Left ventricle myocardium superior (tissue), 1 donor: ENCODE results near the gene RASL12. TPM values are rescaled to one million over a fixed set of nuclear protein-coding genes. Genes with fewer than 3 reads are reported as not detected.
"Not testable (repeated sequence)": the region's sequence is repeated elsewhere in the genome, so short reads cannot be mapped to it uniquely, and the experiment has no call there.

Experiments
- ATAC-seq: fragments of 200-7000 bp; cut with Tn5 transposase; one replicate; pipeline ENCODE4 v1.9.1; 2020; ENCODE audit warnings: mild to moderate bottlenecking, moderate library complexity
- DNase-seq: peaks from one replicate; pipeline ENCODE4 v3.0.0-alpha.2; 2020
- intact Hi-C: fragments of 100-400 bp; cut with micrococcal nuclease; formaldehyde crosslinking; loops from one replicate; pipeline ENCODE4 v1.11.0; 2022
- total RNA-seq: library from RNA; stranded (reverse); fragmentation: NEBNext Ultra II Directional; extraction: Animal tissue kit (Norgen Biotek cat#: 25700); gene quantifications from one replicate; pipeline ENCODE4 v1.2.1, GENCODE V29; 2021
- donor health status: DM: no; HTN: yes; CAD: no; lungs with severe emphysema.

RASL12 gene
- total RNA-seq, 1 donor from 2014 or later = 18.9 TPM

DNA sequence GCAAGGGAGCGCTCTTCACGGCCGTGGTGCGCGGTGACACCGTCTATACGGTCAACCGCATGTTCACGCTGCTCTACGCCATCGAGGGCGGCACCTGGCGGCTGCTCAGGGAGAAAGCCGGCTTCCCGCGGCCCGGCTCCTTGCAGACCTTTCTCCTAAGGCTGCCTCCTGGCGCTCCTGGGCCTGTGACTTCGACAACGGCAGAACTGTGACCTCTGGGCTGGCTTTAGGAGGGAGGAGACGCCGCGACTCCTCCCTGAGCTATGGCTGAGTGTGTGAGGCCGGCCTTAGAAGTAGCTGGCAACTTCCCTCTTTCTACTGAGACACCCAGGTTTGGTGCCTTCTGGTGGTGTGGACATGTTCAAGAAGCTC, 10.2 kb upstream of the RASL12 start:
- peak; percentile 60 for ATAC-seq
- intact Hi-C loops = no loop called here
- DNase-seq = peak; percentile 87

DNA sequence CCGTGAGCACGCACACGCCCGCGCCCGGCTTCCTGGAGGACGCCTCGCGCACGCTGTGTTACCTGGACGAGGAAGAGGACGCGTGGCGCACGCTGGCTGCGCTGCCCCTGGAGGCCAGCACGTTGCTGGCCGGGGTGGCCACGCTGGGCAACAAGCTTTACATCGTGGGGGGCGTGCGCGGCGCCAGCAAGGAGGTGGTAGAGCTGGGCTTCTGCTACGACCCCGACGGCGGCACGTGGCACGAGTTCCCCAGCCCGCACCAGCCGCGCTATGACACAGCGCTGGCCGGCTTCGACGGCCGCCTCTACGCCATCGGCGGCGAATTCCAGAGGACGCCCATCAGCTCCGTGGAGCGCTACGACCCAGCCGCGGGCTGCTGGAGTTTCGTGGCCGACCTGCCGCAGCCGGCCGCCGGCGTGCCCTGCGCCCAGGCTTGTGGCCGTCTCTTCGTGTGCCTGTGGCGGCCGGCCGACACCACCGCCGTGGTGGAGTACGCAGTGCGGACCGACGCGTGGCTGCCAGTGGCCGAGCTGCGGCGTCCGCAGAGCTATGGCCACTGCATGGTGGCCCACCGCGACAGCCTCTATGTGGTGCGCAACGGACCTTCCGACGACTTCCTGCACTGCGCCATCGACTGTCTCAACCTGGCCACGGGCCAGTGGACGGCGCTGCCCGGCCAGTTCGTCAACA, 9.6 kb upstream of the RASL12 start:
- no peak for DNase-seq

DNA sequence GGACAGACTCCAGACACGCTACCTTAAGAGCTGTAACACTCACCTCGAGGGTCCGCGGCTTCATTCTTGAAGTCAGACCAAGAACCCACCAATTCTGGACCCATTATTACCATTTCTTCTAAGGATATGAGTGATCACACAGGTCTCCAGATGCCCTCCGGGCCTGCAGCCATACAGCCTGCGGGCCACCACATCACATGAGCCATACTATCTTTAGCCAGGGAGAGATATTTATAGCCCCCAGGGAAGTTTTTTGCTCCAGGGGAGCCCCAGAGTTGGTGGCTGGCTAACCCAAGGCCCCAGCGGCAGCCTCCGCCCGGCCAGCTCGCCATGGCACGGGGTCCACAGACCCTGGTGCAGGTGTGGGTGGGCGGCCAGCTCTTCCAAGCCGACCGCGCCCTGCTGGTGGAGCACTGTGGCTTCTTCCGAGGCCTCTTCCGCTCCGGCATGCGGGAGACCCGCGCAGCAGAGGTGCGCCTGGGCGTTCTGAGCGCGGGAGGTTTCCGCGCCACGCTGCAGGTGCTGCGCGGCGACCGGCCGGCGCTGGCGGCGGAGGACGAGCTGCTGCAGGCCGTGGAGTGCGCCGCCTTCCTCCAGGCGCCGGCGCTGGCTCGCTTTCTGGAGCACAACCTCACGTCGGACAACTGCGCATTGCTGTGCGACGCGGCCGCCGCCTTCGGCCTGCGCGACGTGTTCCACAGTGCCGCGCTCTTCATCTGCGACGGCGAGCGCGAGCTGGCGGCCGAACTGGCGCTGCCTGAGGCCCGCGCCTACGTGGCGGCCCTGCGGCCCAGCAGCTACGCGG, 8.9 kb upstream of the RASL12 start, which contains the start of gene KBTBD13:
Gene KBTBD13, plus strand, starts transcription at position 261 of the 805 bp plus-strand sequence. Its CDS starts 70 bp downstream, at position 331.
- DNase-seq (peak; percentile 67), ATAC-seq (peak; percentile 79)
- intact Hi-C loops = no loop called here

More for the DNA sequence above, 9.6 kb upstream of the RASL12 start:
- intact Hi-C loops = no loop called here
- no peak for ATAC-seq

DNA sequence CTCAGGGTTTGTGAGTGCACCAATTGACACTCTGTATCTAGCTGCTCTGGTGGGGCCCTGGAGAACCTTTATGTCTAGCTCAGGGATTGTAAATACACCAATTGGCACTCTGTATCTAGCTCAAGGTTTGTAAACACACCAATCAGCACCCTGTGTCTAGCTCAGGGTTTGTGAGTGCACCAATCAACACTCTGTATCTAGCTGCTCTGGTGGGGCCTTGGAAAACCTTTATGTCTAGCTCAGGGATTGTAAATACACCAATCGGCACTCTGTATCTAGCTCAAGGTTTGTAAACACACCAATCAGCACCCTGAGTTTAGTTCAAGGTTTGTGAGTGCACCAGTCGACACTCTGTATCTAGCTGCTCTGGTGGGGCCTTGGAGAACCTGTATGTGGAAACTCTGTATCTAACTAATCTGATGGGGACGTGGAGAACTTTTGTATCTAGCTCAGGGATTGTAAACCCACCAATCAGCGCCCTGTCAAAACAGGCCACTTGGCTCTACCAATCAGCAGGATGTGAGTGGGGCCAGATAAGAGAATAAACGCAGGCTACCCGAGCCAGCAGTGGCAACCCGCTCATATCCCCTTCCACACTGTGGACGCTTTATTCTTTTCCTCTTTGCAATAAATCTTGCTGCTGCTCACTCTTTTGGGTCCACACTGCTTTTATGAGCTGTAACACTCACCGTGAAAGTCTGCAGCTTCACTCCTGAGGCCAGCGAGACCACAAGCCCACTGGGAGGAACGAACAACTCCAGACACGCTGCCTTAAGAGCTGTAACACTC, 8.0 kb upstream of the RASL12 start:
- DNase-seq, ATAC-seq, intact Hi-C loops: not testable (repeated sequence)

DNA sequence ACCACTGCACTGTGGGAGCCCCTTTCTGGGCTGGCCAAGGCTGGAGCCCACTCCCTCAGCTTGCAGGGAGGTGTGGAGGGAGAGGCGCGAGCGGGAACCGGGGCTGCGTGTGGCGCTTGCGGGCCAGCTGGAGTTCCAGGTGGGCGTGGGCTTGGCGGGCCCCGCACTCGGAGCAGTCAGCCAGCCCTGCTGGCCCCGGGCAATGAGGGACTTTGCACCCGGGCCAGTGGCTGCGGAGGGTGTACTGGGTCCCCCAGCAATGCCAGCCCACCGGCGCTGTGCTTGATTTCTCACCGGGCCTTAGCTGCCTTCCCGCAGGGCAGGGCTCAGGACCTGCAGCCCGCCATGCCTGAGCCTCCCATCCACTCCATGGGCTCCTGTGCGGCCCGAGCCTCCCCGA, 7.2 kb upstream of the RASL12 start:
- ATAC-seq, DNase-seq, intact Hi-C loops: not testable (repeated sequence)

DNA sequence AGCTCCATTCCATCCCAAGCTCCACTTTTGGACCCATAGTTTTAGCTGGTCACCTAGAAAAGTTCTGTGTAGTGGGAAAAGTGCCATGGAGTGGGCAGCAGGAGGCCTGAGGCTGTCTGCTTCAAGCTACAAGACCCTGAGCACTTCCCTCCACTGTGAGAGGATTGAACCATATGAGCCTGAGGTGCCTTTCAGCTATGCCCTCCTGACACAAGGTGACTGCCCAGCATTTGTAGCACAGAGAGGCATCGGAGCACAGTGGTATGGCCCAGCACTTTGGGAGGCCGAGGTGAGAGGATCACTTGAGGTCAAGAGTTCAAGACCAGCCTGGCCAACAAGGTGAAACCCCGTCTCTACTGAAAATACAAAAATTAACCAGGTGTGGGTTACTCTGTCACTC, 4.8 kb upstream of the RASL12 start:
- ATAC-seq = no peak
- intact Hi-C loops = no loop called here
- no peak for DNase-seq

DNA sequence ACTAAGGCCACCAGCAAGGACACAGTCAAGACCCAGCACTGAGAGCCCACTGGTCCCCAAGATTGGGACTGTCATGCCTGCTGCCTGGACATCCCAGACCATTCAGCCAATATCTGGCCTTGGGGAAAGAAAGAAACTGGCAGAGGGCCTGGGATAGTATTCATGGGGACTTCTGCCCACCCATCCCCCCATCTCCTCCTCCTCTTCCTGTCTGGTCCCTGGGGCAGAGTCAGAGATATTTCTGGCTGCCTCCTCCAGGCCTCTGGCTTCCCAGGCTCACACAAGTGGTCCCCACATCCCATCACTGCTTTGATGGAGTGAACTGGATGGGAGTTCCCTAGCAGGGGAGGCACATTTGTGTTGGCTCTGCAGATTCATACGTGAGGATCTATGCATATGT, 4.2 kb upstream of the RASL12 start:
- DNase-seq (peak; percentile 58), ATAC-seq (peak; percentile 30)
- intact Hi-C loops = no loop called here

DNA sequence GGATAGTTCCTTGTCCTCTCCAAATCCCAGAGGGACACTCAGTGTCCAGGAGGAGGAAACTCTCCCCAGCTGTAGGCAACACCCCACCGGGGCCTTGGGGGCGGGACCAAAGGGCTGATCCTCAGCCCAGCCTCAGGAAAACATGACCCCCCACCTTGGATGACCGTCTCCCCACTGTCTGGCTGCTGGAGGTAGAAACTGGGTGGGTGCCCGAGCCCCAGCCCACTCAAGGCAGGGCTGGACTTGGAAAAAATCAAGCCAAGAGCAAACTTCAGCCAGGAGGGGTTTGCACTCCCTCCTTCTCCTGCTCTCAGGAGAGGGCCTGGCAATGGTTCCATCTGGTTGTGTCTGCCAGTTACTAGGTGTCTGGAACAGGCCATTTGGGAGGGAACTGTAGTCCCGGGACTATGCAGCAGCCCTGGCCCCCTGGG, 3.6 kb upstream of the RASL12 start:
- intact Hi-C loops = no loop called here
- DNase-seq (peak; percentile 82), ATAC-seq (peak; percentile 69)

DNA sequence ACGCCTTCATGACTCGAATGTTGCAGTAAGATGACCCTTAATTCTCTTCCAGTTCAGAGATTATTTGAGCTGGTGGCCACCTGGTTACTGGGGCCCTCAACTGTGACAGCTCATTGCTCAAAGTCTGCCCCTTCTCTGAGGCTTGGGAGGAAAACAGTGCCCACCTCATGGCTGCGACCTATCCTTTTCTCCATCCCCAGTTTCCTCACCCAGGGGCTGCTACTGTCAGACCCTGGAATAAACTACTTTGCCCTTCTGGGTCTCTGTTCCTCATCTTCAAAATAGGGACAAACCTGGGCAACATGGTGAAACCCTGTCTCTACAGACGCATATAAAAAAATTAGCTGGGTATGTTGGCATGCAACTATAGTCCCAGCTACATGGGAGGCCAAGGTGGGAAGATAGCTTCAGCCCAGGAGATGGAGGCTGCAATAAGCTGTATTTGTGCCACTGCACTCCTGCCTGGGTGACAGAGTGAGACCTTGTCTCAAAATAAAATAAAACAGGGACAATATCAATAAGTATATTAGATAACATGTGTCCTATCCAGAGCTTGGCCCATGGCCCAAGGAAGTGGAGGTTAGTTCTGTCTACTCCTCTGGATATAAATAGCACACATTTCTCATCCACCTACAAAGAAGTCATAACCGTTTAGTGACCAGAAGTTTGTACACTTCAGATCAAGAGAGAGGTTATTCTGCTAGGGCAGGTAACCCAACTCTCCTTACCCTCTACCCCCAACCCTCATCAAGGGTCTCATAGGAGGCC, 2.2 kb upstream of the RASL12 start:
- intact Hi-C loops = no loop called here
- DNase-seq = peak; percentile 61
- ATAC-seq = peak; percentile 41

DNA sequence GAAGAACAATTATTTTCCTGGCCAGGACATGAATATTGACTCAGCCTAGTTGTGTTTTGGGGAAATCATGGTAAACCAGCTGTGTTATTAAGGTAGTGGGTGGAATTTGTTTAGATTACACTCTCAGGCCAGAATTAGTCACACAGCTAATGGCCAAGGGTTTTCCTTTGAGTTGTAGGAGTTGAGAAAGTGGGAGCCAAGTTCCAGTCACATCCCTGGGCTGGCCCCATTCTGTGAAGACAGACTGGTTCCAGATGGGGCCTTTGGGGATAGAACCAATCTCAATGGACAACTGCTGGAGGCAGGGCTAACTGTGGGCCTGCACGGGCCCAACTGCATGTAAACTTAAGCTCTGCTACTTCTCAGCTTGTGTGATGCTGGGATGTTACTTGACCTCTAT, 1.4 kb upstream of the RASL12 start:
- DNase-seq (peak; percentile 61), ATAC-seq (peak; percentile 59)
- intact Hi-C loops = no loop called here

DNA sequence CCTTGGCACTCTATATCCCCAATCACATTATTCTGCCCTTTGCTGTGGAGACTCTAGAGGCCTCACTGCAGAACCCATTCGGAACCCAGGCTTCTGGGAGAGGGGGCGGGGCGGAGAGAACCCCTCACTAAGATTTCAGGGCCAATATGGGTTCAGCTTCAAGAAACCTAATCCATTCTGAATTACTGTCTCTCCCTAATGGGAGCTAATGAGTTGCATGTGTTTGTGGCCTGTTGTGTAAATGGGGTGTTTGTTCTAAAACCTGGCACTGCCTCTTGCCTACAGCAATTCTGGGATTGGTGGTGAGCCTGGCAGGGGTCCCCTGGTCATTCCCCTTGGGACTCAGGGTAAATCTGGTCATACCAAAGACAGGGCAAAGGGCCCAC, 605 bp upstream of the RASL12 start:
- ATAC-seq (no peak), DNase-seq (no peak)
- intact Hi-C loops = no loop called here

DNA sequence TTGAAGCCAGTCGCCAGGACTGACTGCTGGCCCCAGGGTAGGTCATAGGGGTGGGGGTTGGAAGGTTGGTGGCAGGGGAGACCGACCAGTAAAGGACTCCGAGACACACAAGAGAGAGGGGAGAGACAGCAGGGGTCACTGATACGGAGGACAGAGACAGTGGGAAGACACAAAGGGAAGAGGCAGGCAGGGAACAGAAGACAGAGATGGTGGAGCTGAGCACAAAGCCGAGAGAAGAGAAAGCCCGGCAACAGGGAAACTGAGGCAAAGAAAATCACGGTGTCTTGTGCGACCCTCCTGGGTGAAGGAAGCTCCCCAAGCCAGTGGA, 510 bp downstream of the RASL12 start:
- ATAC-seq = no peak
- intact Hi-C loops = no loop called here
- DNase-seq = no peak

DNA sequence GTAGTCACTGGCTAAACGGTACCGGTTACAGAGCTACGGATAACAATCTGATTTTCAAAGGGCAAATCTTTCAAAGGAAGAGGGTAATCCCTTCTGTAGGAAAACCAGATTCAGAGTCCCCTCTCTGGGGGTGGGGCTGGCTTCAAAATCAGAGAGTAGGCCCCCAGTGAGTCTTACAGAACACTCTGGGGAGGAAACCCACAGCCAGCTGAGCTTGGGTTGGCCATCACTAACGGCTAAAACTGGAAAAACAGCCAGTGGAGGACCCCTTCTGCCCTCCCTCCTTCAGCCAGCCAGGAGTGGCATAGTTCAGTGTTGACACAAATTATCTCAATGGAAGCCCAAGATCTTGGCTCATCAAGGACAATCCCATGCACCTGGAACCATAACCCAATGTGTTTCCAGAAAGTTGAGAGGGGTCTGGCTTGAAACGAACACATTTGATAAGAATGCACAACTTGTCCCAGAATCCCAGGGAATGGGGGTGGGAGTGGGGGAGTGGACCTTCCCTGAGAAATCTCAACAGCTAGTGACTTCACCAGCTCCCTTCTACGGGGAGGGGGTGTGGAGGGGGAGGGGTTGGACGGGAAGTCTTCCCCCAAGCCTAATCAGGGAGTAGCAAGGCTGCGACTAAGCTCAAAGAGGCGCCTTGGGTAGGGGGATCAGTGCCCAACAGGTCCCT, 1.0 kb downstream of the RASL12 start:
- no peak for DNase-seq
- intact Hi-C loops = no loop called here
- peak; percentile 2 for ATAC-seq

DNA sequence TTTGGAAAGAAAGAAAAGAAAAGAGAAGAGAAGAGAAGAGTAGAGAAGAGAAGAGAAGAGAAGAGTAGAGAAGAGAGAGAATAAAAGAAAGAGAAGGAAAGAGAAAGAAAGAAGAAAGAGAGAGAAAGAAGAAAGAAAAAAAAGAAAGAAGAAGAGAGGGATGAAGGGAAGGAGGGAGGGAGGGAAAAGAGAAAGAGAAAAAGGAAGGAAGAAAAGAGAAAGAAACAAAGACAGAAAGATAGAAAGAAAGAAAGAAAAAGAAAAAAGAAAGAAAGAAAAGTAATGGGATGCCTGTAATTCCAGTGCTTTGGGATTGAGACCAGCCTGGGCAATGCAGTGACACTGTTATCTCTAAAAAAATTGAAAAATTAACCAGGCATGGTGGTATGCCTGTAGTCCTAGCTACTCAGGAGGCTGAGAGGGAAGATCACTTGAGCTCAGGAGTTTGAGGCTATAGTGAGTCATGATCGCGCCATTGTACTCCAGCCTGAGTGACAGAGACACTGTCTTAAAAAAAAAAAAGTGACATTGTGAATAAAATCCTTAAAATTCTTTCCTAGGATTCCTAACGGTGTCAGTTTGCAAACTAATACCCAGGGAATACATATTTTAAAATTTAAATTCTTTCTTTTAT, 1.7 kb downstream of the RASL12 start:
- DNase-seq = no peak
- ATAC-seq = no peak
- intact Hi-C loops = no loop called here

DNA sequence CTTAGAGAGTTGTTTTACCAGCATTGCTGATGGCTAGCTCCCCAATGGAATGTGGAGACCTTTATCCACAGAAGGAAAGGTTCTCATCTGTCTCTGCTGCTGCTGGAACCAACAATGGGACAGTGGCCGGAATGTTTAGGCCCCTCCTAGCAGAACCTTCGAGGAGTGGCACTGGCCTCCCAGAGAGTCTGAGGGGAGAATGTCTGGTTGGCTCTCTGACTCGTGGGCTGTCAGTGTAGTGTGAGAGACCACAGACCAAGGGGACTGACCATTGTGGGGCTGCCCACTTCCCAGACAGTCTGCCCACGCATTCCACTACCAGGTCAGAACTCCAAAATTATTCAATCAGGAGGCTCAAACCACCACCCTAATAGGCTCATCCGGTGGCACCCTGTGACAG, 5.1 kb downstream of the RASL12 start:
- no peak for DNase-seq
- no peak for ATAC-seq
- intact Hi-C loops = no loop called here

DNA sequence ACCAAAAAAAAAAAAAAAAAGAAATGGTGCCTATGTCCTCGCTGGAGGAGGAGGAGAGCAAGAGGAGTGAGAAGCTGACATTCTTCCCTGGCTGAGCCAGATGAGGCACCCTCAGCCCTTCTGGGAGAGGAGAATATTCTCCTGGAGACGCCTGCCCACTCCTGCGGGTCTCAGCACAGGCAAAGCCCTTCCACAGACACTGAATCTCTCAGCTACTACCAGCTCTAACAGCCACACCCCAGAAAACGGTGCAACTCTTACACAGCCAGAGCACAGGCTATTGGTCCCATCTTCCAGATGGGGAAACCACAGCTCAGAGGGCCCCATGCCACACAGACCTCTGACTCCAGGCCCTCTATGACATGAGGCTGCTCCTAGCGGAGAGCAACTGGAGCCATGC, 5.7 kb downstream of the RASL12 start:
- DNase-seq (no peak), ATAC-seq (no peak)
- intact Hi-C loops = no loop called here

DNA sequence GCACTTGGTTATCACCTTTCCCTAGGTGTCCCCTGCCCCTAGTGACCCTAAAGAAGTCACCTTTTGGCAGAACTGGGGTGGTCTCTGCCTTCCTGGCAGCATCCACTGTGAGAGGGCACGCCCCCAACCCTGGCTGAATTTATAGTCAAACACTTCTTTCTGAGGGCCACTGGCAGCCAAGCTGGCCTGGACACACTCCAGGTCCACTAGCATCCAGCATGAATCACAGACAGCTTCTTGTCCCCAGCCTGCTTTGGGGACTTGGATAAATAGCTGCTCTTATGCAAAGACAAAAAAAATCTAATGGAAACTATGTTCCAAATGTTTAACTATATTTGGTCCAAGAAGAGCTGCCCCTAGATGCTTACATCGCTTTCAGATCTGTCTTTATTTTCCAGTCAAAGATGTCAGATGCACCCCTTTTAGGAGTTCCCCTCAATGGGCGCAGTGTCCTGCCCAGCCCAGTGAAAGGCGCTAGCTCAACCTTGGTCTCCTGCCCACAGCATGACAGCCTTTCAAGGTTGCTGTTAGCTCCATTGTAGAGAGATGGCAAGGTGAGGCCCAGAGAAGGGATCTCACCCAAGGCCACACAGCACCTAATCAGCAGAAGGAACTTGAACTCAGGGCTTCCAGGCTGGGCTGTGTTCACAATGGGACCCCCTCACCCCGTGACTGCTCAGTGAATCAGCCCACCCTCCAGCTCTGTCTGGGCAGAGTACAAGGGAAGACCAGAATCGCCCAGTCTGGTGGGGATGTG, 7.0 kb downstream of the RASL12 start:
- ATAC-seq (peak; percentile 47), DNase-seq (peak; percentile 72)
- intact Hi-C loops = no loop called here
